Head of caudate nucleus (tissue), 42 donors: ENCODE measurements around the gene CCNL2.

ENCODE experiments used
- DNase-seq, 42 donors: peaks; one replicate each; pipeline versions ENCODE4 v3.0.0 to v3.0.0-alpha.2; 2020 to 2021; ENCODE audit warnings: mixed read lengths in 7 of 42
- intact Hi-C: fragments of 100-400 bp; cut with DNase I; formaldehyde crosslinking; loops from one replicate; pipeline ENCODE4 v1.15.0; 2022

The CCNL2 gene

DNA sequence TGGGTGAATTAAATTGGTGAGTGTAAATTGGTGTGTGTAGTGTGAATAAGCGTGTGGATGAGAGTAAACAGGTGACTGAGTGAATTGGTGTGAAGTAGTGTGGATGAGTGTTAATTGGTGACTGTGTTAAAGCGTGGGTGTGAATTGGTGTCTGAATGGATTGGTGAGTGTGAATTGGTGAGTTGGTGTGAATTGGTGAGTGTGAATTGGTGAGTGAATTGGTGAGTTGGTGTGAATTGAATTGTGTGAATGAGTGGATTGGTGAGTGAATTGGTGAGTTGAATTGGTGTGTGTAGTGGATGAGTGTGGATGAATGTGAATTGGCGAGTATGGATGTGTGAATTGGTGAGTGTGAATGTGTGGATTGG, 32.5 kb downstream of the CCNL2 start:
- DNase-seq, result no peak
- intact Hi-C loops, result no loop called here

GRCh38 chr1:1365875-1366698, 33.0 kb downstream of the CCNL2 start:
- intact Hi-C loops, result no loop called here
- DNase-seq, result no peak

DNA sequence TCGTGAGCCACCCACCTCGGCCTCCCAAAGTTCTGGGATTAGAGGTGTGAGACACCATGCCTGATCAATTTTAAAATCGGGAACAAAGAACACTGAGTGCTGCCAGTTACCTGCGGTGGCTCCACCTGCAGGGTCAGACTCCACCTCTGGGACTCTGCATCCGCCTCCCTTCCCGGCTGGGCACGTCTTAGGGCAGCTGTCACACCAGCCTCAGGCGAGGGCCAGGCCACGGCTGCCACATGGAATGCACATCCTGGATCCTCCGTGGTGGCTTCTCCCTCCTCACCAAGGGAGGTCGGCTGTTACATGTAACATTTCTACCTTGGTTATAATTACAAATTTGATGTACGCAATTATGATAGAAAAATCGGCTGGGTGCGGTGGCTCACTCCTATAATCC, 34.9 kb downstream of the CCNL2 start:
- DNase-seq, result no peak

GRCh38 chr1:1361982-1362423, 37.1 kb downstream of the CCNL2 start:
- DNase-seq, result no peak
- intact Hi-C loops, result no loop called here

More for the DNA sequence above, 34.9 kb downstream of the CCNL2 start:
- intact Hi-C loops, result no loop called here

DNA sequence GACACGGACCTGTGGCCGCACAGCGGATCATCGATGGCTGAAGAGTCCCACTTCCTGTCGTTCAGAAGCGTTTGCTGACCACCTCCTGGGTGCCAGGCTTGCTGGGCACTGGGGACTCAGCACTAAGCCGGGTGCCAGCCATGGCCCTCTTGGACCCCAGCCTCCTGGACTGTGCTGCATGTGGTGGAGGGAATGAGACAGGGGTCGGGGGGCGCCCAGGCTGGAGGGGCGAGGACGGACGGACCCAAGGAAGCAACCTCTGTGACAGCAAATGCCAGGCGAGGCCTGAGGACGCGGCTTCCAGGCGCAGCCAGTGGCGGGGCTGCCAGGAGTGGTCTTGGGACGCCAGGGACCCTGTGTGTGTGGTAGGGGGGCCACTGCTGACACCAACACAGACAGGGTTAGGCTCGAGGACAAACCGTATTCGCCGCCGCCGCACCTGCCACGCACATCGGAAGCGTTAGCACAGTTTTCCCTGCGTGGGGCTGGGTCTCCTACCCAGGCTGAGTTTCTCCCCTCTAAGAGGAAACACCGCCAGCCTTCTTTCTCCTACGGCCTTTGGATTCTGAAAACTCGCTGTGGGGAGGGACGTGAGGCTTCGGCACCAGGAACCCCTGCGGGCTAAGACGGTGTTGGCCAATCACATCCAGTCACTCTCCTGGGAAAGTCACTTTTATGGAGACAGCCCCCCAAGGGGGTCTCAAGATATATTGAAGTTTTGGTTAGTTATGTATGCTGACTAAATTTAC, 37.7 kb downstream of the CCNL2 start:
- intact Hi-C loops, result no loop called here
- peak in 1 of 42 donors; percentile 11 for DNase-seq

DNA sequence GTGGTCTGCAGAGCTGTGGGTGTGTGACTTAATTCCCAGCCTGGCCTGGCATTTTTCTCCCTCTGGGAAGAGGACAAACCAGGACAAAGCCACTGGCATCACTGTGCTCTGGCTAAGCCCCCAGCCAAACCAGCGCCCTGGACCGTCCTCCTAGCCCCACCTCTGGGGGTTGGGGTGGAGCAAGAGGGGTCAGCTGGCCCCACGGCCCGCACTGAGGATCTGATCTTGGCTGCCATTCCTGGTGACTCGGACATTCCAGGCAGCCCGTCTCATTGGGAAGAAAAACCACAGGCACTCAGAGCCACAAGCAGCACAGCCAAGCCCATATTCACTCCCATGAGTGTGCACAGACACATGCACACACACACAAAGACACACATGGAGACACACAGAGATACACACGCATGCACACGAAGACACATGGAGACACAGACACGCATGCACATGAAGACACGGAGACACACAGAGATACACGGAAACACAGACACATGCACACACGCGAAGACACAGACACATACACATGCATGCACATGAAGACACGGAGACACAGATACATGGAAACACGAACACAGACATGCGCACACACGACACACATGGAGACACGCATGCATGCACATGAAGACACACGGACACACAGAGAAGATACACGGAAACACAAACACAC, 38.5 kb downstream of the CCNL2 start:
- DNase-seq, result peak in 5 of 42 donors; percentile 15 to 60 (median 43)
- intact Hi-C loops, result no loop called here

- intact Hi-C loops, result no loop called here
- DNase-seq, result peak in 2 of 42 donors; percentile 14 to 16
Measured at GRCh38 chr1:1359664-1360468, 39.3 kb downstream of the CCNL2 start.

DNA sequence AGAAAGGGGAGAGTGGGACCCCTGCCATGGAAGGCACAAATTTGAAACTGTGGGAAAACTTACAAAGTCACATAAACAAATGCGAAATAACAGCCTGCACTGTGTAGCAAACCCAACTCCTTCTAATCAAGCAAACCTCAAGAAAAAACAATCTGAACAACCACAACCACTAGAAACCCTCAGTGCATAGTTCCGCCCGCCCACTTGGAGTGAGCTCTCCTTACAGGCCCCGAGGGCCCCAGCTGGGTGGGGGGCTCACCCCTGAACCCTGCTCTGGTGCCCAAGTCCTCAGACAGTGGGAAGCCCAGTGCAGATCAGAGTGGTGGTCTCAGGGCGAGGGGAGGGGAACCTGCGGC, 39.8 kb downstream of the CCNL2 start:
- intact Hi-C loops, result no loop called here
- DNase-seq, result no peak

DNA sequence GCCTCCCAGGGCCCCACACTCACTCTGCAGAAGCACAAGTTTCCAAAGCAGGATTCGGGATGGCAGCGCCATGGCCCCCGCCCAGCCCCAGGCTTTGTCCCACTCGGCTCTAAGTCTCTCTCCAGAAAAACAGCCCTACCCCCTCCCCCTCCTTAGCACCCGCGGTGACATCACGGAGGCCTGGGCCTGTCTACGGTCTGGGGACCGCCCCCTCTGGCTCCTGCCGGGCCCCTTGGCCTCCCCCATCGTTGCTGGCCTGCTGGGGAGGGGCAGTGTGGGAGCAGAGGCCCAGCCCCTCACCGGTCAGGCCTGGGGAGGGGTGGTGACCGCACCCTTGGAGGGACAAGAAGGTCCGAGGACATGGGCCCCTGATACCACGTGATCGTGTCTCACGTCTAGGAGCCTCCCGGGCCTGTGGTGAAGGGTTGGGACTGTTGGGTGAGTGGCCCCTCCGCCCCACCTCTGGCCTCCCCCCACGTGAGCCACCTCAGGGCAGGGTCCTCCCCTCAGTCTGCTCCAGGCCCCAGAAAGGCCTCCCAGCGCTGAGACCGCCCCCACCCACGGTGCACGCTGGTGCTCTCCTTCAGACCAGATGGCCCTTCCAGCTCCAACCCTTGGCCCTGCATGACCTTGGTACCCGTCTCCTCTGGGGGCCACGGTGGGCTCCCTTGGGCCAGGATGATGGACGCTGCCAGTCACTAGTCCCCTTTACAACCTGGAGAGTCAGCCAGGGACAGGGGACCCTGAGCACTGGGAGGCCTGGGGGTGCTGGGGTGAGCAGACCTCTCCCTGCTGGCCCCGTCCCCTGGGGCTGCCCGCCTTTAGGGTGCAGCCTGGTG, 40.5 kb downstream of the CCNL2 start, which contains the start of gene MXRA8:
TSS of gene MXRA8 (minus strand) at position 123 of the 839 bp plus-strand sequence. CDS start at position 72, 51 bp downstream.
- DNase-seq, result peak in 8 of 42 donors; percentile 17 to 63 (median 47)
- intact Hi-C loops, result no loop called here

DNA sequence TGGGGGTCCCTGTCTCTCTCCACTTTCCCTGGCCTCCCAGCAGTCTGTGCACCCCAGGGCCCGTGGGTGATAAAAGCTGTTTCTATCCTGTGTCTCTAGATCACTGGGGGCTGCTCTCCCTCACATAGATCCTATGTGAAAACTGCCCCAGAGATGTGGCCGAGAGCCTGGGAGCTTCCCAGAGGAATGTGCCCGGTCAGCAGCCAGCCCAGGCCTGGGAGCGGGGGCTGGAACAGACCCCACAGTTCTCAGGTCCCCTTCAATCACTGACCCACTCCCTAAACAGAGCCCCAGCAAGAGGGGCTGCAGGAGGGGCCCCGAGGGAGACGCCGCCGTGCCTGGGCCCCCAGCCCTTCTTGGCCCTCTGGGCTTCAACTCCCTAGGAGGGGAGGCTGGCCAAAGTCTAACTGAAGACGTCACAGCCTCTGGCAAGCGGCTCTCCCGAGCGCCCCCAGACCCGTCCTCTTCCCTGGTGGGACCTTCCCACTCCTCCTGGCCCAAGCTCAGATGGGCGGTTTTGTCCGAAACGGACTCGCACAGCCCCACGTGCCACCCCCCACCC, 41.2 kb downstream of the CCNL2 start:
- intact Hi-C loops, result no loop called here
- DNase-seq, result peak in 1 of 42 donors; percentile 11

GRCh38 chr1:1356796-1357401, 42.2 kb downstream of the CCNL2 start:
- no peak for DNase-seq
- intact Hi-C loops, result no loop called here

- DNase-seq, result no peak
Measured at GRCh38 chr1:1356166-1356795, 42.9 kb downstream of the CCNL2 start.

DNA sequence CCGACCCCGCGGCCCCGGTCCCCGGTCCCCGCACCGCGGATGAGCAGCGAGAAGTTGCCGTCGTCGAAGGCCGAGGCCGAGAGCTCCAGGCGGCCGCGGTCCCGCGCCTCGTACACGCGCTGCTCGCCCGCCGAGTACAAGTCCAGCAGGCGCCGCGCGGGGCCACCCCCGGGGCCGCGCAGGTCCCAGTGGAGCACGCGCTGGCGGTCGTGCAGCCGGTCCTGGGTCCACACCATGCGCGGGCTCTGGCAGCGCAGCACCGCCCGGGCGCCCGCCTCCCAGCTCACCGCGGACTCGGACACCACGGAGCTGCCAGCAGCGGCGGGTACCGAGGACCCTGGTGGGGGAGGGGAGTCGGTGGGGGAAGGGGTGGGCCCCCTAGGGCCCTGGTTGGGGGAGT, 43.7 kb downstream of the CCNL2 start:
- DNase-seq, result peak in 2 of 42 donors; percentile 27 to 35
- intact Hi-C loops, result no loop called here

More at GRCh38 chr1:1356166-1356795, 42.9 kb downstream of the CCNL2 start:
- intact Hi-C loops, result no loop called here

- peak in 2 of 42 donors; percentile 6 to 23 for DNase-seq
- intact Hi-C loops, result no loop called here
Measured at GRCh38 chr1:1354271-1355247, 44.6 kb downstream of the CCNL2 start.

GRCh38 chr1:1353389-1354151, 45.6 kb downstream of the CCNL2 start:
- intact Hi-C loops, result no loop called here
- DNase-seq, result peak in 2 of 42 donors; percentile 3 to 23
